Thyroid gland (tissue), 4 donors: ENCODE data around the gene TSPAN1.

Experiments
- POLR2A ChIP-seq, 2 donors: fragments of 450-650 bp; IDR thresholded peaks; one replicate each; pipeline ENCODE4 v1.6.1; 2017; ENCODE audit warnings: antibody characterized with exemption in 2 of 2, mild to moderate bottlenecking in 2 of 2, moderate library complexity in 1 of 2
- TF ChIP-seq, protein P1 (sequence below), 6 experiments: fragments of 200-600 bp in 3 of 6; fragments of 450-650 bp in 3 of 6; sonication (generic) in 3 of 6; IDR thresholded peaks; one replicate each; pipeline ENCODE4 v1.5.1; 2016 to 2019; ENCODE audit warnings: antibody characterized with exemption in 6 of 6, mild to moderate bottlenecking in 2 of 6, inconsistent platforms in 1 of 6, moderate library complexity in 1 of 6

DNA sequence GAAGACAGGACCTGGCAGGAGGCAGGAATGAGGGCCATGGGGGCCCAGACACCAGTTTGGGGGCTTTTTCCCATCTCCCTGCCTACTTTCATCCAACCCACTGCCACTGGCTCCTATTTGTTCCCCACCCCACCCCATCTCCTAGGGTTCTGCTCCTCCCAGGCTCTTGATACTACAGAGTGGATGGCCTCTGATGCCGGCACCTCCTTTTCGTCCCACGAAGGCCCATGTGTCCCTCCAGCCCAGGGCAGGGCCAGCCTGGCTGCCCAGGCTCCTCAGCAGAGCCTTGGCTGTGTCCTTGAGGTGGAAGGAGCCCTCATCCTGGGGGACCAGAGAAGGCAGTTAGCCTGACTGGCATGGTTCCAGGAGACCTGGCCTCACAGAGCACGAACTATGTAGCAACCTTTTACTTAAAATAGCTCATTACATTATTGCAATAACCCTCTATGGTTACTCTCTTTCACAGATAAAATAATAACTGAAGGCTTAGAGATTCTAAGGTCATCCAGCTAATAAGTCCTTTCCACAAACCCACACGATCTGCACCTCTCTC lies 19.8 kb downstream of the TSPAN1 start:
- no peak for TF ChIP-seq POLR2A (IDR thresholded peaks at IDR 0.05)
- TF ChIP-seq, protein P1, sequence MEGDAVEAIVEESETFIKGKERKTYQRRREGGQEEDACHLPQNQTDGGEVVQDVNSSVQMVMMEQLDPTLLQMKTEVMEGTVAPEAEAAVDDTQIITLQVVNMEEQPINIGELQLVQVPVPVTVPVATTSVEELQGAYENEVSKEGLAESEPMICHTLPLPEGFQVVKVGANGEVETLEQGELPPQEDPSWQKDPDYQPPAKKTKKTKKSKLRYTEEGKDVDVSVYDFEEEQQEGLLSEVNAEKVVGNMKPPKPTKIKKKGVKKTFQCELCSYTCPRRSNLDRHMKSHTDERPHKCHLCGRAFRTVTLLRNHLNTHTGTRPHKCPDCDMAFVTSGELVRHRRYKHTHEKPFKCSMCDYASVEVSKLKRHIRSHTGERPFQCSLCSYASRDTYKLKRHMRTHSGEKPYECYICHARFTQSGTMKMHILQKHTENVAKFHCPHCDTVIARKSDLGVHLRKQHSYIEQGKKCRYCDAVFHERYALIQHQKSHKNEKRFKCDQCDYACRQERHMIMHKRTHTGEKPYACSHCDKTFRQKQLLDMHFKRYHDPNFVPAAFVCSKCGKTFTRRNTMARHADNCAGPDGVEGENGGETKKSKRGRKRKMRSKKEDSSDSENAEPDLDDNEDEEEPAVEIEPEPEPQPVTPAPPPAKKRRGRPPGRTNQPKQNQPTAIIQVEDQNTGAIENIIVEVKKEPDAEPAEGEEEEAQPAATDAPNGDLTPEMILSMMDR (IDR thresholded peaks at IDR 0.05): no peak
